Liver (tissue), 9 donors: ENCODE data around the gene APOD. TPM values are rescaled to one million over a fixed set of nuclear protein-coding genes. Genes with fewer than 3 reads are reported as not detected.

ENCODE experiments used
- DNase-seq: peaks from one replicate; pipeline ENCODE4 v3.0.0-alpha.2; 2017; ENCODE audit warnings: low spot score
- H3K27ac ChIP-seq, 2 donors: one replicate each; pipeline ENCODE4 v1.7.0; 2013; ENCODE audit warnings: inconsistent platforms in 2 of 2, low read length in 2 of 2, control low read depth in 1 of 2, low read depth in 1 of 2, mild to moderate bottlenecking in 1 of 2
- H3K27me3 ChIP-seq, 4 donors: one replicate each; pipeline versions ENCODE4 v1.6.1 to v1.7.0; 2013; ENCODE audit warnings: low read length in 3 of 4, inconsistent platforms in 1 of 4, mild to moderate bottlenecking in 1 of 4, moderate library complexity in 1 of 4; ENCODE audit not compliant: control insufficient read depth in 4 of 4, insufficient read depth in 4 of 4
- H3K36me3 ChIP-seq, 4 donors: one replicate each; pipeline versions ENCODE4 v1.6.1 to v1.7.0; 2013; ENCODE audit warnings: low read length in 3 of 4, mild to moderate bottlenecking in 3 of 4, low read depth in 1 of 4, moderate library complexity in 1 of 4; ENCODE audit not compliant: control insufficient read depth in 4 of 4, insufficient read depth in 3 of 4
- H3K4me1 ChIP-seq, 4 donors: one replicate each; pipeline versions ENCODE4 v1.6.1 to v1.7.0; 2013; ENCODE audit warnings: low read length in 3 of 4, mild to moderate bottlenecking in 3 of 4, moderate library complexity in 1 of 4; ENCODE audit not compliant: control insufficient read depth in 4 of 4, insufficient read depth in 4 of 4
- H3K4me3 ChIP-seq, 3 donors: one replicate each; pipeline versions ENCODE4 v1.6.1 to v1.7.0; 2013; ENCODE audit warnings: low read length in 3 of 3, control low read depth in 1 of 3, low read depth in 1 of 3, mild to moderate bottlenecking in 1 of 3
- H3K9ac ChIP-seq, 2 donors: one replicate each; pipeline ENCODE4 v1.7.0; 2013; ENCODE audit warnings: low read length in 2 of 2, mild to moderate bottlenecking in 2 of 2, moderate library complexity in 2 of 2, control low read depth in 1 of 2, low read depth in 1 of 2
- H3K9me3 ChIP-seq, 4 donors: one replicate each; pipeline versions ENCODE4 v1.6.1 to v1.7.0; 2013; ENCODE audit warnings: low read length in 3 of 4; ENCODE audit not compliant: control insufficient read depth in 4 of 4
- ATF3 ChIP-seq: IDR thresholded peaks from 2 replicates; pipeline ENCODE4 v1.6.1; 2016; ENCODE audit warnings: antibody characterized with exemption
- EGR1 ChIP-seq, 2 donors: IDR thresholded peaks; 2 replicates each; pipeline ENCODE4 v1.6.1; 2016 to 2018; ENCODE audit warnings: antibody characterized with exemption in 2 of 2, low read depth in 2 of 2
- FOXA1 ChIP-seq: IDR thresholded peaks from 2 replicates; pipeline ENCODE4 v1.6.1; 2016; ENCODE audit warnings: antibody characterized with exemption
- FOXA2 ChIP-seq: IDR thresholded peaks from 2 replicates; pipeline ENCODE4 v1.6.1; 2016; ENCODE audit warnings: antibody characterized with exemption
- HNF4A ChIP-seq, 2 donors: conservative IDR thresholded peaks; 2 replicates each; pipeline ENCODE4 v1.6.1; 2016; ENCODE audit warnings: antibody characterized with exemption in 2 of 2, mild to moderate bottlenecking in 2 of 2
- HNF4G ChIP-seq: IDR thresholded peaks from 2 replicates; pipeline ENCODE4 v1.6.1; 2016; ENCODE audit warnings: antibody characterized with exemption
- JUND ChIP-seq, 2 donors: IDR thresholded peaks; 2 replicates each; pipeline ENCODE4 v1.6.1; 2016; ENCODE audit warnings: antibody characterized with exemption in 2 of 2
- MAX ChIP-seq: IDR thresholded peaks from 2 replicates; pipeline ENCODE4 v1.6.1; 2016; ENCODE audit warnings: antibody characterized with exemption
- NR2F2 ChIP-seq: IDR thresholded peaks from 2 replicates; pipeline ENCODE4 v1.6.1; 2016; ENCODE audit warnings: antibody characterized with exemption
- RAD21 ChIP-seq, 2 donors: IDR thresholded peaks; 2 replicates each; pipeline ENCODE4 v1.6.1; 2016; ENCODE audit warnings: antibody characterized with exemption in 2 of 2, mild to moderate bottlenecking in 2 of 2
- REST ChIP-seq: IDR thresholded peaks from 2 replicates; pipeline ENCODE4 v1.6.1; 2016; ENCODE audit warnings: antibody characterized with exemption, mild to moderate bottlenecking
- SP1 ChIP-seq: IDR thresholded peaks from 2 replicates; pipeline ENCODE4 v1.6.1; 2018; ENCODE audit warnings: antibody characterized with exemption, mild to moderate bottlenecking
- TAF1 ChIP-seq: conservative IDR thresholded peaks from 2 replicates; pipeline ENCODE4 v1.6.1; 2016; ENCODE audit warnings: antibody characterized with exemption, mild to moderate bottlenecking
- WGBS: extraction: QIAGEN DNeasy Blood & Tissue Kit; methylation state at CpG from one replicate; pipeline ENCODE4 v1.1.7; 2013; 5-methylcytosine and 5-hydroxymethylcytosine counted together
- polyA plus RNA-seq, 2 donors: library from polyadenylated mRNA; stranded (reverse) in 1 of 2; unstranded in 1 of 2; fragments of 200-250 nt in 1 of 2; fragments of >200 nt in 1 of 2; fragmentation: Nextera tagmentation in 1 of 2; extraction: Ambion mirVana in 1 of 2; gene quantifications; one replicate each; pipeline versions ENCODE4 v1.2.1 to v1.2.3, GENCODE V29; 2013 to 2015
- total RNA-seq, 2 donors: library from RNA; depleted of rRNA; stranded (reverse); fragments of >200 nt; gene quantifications; one replicate each; pipeline ENCODE4 v1.2.3, GENCODE V29; 2014
- TF ChIP-seq, protein P1 (sequence below): IDR thresholded peaks from 2 replicates; pipeline ENCODE4 v1.6.1; 2016; ENCODE audit warnings: antibody characterized with exemption
- donor health status: healthy.
- donor health status: healthy.
- donor health status: healthy.
- donor health status: healthy.
- donor health status: healthy.

The APOD gene
- total and polyA plus RNA-seq, 4 donors: 0.33 to 4.0 (median 0.56) TPM; not detected in 1

DNA sequence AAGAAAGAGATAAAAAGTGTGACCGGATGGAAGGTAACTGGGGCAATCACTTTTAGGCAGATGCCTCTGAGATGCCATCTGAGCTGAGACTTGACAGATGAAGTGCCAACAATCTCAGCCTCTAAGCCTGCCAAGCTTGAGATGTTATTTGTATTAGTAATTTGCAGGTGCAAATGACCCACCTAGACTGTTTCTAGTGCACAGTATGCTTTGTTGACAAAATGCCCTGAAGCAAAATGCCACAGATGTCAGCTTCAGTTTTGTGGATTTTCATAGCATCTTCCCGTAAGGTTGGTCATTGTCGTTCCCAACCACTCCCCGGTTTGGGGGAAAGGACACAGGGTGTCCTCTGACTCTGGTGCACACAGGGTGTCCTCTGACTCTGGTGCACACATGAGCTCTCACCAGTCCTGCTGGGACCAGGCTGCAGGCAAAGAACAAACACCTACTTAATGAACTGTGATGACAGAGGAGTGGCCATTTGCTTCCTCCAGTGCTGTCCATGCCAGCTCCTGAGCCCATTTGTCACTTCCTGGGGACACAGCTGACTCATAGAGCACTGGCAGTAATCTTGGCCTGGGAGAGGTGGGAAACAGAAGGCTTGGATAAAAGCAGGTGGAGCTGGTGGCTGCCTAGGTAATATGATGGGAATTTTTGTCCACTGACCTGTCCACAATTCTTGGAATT, 23.9 kb downstream of the APOD start (continued):
- TF ChIP-seq, protein P1, sequence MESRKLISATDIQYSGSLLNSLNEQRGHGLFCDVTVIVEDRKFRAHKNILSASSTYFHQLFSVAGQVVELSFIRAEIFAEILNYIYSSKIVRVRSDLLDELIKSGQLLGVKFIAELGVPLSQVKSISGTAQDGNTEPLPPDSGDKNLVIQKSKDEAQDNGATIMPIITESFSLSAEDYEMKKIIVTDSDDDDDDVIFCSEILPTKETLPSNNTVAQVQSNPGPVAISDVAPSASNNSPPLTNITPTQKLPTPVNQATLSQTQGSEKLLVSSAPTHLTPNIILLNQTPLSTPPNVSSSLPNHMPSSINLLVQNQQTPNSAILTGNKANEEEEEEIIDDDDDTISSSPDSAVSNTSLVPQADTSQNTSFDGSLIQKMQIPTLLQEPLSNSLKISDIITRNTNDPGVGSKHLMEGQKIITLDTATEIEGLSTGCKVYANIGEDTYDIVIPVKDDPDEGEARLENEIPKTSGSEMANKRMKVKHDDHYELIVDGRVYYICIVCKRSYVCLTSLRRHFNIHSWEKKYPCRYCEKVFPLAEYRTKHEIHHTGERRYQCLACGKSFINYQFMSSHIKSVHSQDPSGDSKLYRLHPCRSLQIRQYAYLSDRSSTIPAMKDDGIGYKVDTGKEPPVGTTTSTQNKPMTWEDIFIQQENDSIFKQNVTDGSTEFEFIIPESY: no peak
- no peak for TF ChIP-seq FOXA2
- no peak for TF ChIP-seq SP1
- TF ChIP-seq HNF4G: no peak

DNA sequence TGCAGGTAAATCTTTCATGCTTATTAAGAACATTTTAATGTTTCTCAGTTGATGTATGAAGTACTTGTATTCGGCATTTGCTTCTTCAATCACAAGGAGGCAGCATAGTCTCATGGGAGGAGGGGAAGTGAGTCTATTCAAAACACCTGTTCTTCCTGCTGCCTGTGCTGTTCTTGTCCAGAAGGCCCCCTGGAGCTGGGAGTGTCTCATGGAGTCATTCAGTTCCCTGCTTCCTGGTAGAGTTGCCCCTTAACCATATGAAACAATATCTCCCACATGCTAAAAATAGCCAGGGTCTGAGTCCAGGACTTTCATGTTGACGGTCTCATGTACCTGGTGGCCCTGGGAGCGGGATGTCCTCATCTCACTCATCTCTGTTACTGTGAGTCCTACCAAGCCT, 25.1 kb downstream of the APOD start:
- DNase-seq: no peak
- H3K36me3 ChIP-seq: no peaks in the 10 kb centered on the region
- no peaks in the 10 kb centered on the region for H3K9me3 ChIP-seq
- H3K27me3 ChIP-seq: no peaks in the 10 kb centered on the region
- TF ChIP-seq HNF4A (conservative IDR thresholded peaks at IDR 0.05) (no peak), EGR1 (IDR thresholded peaks at IDR 0.05; ENCODE audit: low read depth in 2 of 2) (no peak), REST (no peak), JUND (IDR thresholded peaks at IDR 0.05) (no peak), RAD21 (IDR thresholded peaks at IDR 0.05) (peak; percentile 17 to 47), ATF3 (no peak)
- H3K4me1 ChIP-seq: no peaks in the 10 kb centered on the region
- H3K9ac ChIP-seq: no peak overlapping the region
- H3K4me3 ChIP-seq: no peak overlapping the region
- WGBS: 75% methylated on average over 3 of the region's 3 CpGs
- H3K27ac ChIP-seq: no peak overlapping the region

DNA sequence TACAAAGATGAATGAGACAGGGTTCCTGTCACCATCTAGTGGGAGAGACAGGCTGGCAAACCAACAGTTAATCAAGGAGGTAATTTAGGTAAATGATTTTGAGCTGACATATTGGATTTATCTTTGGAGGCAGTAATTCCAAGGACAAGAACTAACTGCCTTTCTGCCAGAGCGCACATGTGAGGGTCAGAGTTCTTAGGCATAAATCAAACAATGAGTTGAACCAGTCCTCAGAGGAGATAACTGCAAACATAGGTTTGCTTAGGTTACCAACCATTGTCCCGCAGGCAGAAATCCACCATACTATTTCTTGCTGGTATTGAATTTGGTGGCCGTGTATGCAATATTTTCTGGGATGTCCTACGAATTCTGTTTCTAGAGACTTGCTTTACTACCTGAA, 26.4 kb downstream of the APOD start:
- TF ChIP-seq EGR1 (IDR thresholded peaks at IDR 0.05; ENCODE audit: low read depth in 2 of 2) (no peak), FOXA1 (no peak), MAX (no peak), RAD21 (IDR thresholded peaks at IDR 0.05) (no peak), FOXA2 (no peak), NR2F2 (no peak), HNF4G (no peak), TAF1 (no peak)
- no peak overlapping the region for H3K9ac ChIP-seq
- no peaks in the 10 kb centered on the region for H3K4me1 ChIP-seq
- H3K27ac ChIP-seq: no peak overlapping the region
- H3K4me3 ChIP-seq: no peak overlapping the region
- no peaks in the 10 kb centered on the region for H3K9me3 ChIP-seq
- WGBS: 54% methylated on average over 4 of the region's 4 CpGs
- DNase-seq: no peak
- H3K27me3 ChIP-seq: no peaks in the 10 kb centered on the region
- H3K36me3 ChIP-seq: no peaks in the 10 kb centered on the region
